PFSK-1 (cell line): ENCODE data around the gene HNF4A.

ENCODE experiments used
- FOXP2 ChIP-seq: optimal IDR thresholded peaks from 2 replicates; pipeline ENCODE3; 2011; ENCODE audit warnings: borderline replicate concordance, control low read depth, inconsistent platforms; ENCODE audit not compliant: insufficient read depth; ENCODE audit errors: extremely low read length, extremely low read depth
- POLR2AphosphoS5 ChIP-seq: IDR thresholded peaks from 2 replicates; pipeline ENCODE4 v1.6.1; 2012; ENCODE audit warnings: low read depth, mild to moderate bottlenecking, control low read depth, low read length, moderate library complexity
- SIN3A ChIP-seq: IDR thresholded peaks from 2 replicates; pipeline ENCODE4 v1.6.1; 2012; ENCODE audit warnings: mild to moderate bottlenecking, low read length, moderate library complexity, borderline replicate concordance; ENCODE audit not compliant: insufficient read depth
- TAF1 ChIP-seq: IDR thresholded peaks from 2 replicates; pipeline ENCODE4 v1.6.1; 2012; ENCODE audit warnings: low read length, control low read depth, borderline replicate concordance; ENCODE audit not compliant: insufficient read depth
- TF ChIP-seq, protein P1 (sequence below), 2 experiments: IDR thresholded peaks; 2 replicates each; pipeline versions ENCODE4 v1.6.1 to v1.8.0; 2011 to 2012; ENCODE audit warnings: low read depth in 2 of 2, low read length in 2 of 2, control low read depth in 1 of 2, inconsistent platforms in 1 of 2, mild to moderate bottlenecking in 1 of 2, moderate library complexity in 1 of 2; ENCODE audit not compliant: insufficient read depth in 1 of 2

The HNF4A gene

DNA sequence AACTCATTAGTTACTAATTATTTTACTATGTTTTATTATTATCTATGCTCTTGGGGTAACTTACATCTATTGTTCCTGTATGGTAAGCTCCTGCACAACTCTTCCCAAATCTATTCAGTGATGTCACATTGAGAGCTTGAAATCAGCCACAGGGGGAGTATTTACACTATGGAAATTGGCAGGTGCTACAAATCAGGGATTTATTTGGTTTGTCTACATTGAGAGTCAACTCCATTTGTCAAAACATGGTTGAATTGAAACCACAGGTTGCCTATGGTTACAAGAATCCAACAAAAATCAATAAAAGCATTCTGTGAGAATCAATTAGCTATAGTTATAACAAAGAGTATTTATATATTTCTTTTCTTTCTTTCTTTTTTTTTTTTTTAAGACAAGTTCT is 40.6 kb upstream of the HNF4A start:
- TF ChIP-seq, protein P1, sequence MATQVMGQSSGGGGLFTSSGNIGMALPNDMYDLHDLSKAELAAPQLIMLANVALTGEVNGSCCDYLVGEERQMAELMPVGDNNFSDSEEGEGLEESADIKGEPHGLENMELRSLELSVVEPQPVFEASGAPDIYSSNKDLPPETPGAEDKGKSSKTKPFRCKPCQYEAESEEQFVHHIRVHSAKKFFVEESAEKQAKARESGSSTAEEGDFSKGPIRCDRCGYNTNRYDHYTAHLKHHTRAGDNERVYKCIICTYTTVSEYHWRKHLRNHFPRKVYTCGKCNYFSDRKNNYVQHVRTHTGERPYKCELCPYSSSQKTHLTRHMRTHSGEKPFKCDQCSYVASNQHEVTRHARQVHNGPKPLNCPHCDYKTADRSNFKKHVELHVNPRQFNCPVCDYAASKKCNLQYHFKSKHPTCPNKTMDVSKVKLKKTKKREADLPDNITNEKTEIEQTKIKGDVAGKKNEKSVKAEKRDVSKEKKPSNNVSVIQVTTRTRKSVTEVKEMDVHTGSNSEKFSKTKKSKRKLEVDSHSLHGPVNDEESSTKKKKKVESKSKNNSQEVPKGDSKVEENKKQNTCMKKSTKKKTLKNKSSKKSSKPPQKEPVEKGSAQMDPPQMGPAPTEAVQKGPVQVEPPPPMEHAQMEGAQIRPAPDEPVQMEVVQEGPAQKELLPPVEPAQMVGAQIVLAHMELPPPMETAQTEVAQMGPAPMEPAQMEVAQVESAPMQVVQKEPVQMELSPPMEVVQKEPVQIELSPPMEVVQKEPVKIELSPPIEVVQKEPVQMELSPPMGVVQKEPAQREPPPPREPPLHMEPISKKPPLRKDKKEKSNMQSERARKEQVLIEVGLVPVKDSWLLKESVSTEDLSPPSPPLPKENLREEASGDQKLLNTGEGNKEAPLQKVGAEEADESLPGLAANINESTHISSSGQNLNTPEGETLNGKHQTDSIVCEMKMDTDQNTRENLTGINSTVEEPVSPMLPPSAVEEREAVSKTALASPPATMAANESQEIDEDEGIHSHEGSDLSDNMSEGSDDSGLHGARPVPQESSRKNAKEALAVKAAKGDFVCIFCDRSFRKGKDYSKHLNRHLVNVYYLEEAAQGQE (IDR thresholded peaks at IDR 0.05; ENCODE audit: insufficient read depth in 1 of 2, low read depth in 2 of 2, low read length in 2 of 2), result no peak
- no peak for TF ChIP-seq TAF1
- TF ChIP-seq POLR2AphosphoS5, result no peak
- no peak for TF ChIP-seq SIN3A
- TF ChIP-seq FOXP2, result no peak

DNA sequence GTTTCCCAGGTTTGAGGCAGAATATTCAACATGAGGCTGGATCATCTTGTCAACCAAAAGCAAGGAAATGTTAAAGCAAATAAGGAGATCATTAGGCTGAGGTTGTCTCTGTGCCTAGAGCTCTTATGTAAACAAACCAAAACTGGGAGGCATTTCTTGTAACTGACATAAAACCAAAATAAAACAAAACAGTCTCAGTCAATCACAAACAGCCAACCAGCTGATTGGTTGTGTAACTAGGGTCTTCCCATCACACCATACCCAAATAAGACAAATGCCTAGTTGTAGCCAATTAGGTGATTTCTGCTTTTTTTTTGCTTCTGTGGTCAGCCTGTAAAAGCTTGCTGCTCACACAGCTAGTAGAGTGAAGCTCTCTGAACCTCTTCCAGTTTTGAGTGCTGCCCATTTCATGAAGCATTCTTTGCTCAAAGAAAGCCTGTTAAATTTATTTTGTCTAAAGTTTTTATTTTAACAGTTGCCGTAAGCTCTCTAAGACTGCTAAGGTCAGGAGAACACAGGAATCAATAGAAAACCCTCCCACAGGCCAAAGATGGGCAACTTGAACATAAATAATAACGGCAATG is 35.6 kb upstream of the HNF4A start:
- TF ChIP-seq, protein P1 (IDR thresholded peaks at IDR 0.05; ENCODE audit: insufficient read depth in 1 of 2, low read depth in 2 of 2, low read length in 2 of 2), result no peak
- TF ChIP-seq SIN3A, result no peak
- TF ChIP-seq POLR2AphosphoS5, result no peak
- TF ChIP-seq TAF1, result no peak
- no peak for TF ChIP-seq FOXP2

DNA sequence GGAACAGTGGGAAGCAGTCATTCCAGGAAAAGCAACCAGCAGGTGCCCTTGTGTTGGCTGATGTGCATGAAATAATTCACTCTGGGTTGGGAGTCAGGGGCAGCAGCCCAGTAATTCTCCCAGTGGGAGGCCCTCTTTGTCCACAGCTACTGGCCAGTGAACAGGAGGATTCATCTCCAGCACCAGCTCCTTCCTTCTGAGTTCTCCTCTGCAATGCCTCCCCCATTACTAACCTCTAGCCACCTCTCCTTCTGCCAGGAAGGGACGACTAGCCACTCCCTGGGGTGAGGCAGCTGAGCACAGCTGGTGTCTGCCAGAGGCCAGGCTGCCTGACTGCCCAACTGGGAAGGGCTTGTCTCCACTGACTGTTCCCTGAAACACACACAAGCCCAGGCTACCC is 31.2 kb upstream of the HNF4A start:
- TF ChIP-seq POLR2AphosphoS5, result no peak
- TF ChIP-seq, protein P1 (IDR thresholded peaks at IDR 0.05; ENCODE audit: insufficient read depth in 1 of 2, low read depth in 2 of 2, low read length in 2 of 2), result no peak
- no peak for TF ChIP-seq FOXP2
- TF ChIP-seq SIN3A, result no peak
- TF ChIP-seq TAF1, result no peak

DNA sequence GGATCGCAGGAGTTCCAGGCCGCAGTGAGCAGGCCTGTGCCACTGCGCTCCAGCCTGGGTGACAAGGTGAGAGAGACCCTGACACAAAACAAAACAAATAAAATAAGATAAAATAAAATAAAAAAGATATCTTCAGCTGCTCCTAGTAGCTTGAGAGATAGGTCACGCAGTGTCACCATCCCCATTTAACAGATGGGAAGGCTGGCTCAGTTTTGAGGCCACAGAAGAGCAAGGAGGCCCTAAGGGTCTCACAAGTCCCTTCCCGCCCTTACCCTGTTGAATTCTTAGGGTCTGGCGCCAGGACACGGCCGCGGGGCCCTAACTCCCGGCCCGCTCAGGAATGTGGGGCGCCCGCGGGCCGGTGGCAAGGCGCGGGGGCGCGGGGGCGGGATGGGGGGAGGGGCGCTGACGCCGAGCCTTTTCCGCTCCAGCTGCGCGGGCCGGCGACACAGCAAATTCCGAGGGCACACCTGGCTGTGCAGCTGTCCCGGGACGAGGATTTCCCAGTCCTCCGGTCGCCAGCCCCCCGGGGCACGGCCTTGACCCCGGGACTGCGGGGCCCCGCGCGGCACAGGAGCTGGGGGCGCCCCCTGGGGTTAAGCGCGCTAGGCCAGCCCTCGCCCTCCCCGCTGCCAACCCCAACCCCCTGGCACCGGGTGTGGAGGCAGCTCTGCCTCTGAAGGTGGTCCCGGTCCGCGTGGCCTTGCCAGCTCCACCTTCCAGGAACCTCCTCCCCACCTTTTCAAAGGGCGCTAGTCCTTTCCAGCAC is 28.9 kb upstream of the HNF4A start:
- TF ChIP-seq TAF1 (no peak), FOXP2 (no peak), POLR2AphosphoS5 (no peak)

DNA sequence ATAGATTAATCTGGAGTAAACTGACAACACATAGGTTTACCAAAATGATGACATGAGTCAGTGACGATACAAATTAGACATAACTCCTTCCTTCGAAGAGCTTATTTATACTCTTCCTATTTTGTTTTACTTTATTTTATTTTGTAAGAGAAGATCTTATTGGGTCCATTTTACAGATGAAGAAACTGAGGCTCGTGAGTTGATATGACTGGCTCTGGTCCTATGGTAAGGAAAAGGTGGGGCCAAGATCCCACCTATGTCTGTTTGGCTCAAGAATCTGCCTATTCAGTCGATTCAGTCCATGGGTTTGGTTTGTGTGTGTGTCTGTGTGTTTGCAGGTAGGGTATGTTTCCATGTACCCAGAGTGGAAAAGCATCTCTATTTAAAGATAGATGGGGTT is 27.1 kb upstream of the HNF4A start:
- TF ChIP-seq TAF1 (no peak), SIN3A (no peak), POLR2AphosphoS5 (no peak)
- TF ChIP-seq, protein P1 (IDR thresholded peaks at IDR 0.05; ENCODE audit: insufficient read depth in 1 of 2, low read depth in 2 of 2, low read length in 2 of 2), result no peak
